HCT116 (cell line): Measurements from ENCODE around the gene ST7. TPM values are rescaled to one million over a fixed set of nuclear protein-coding genes. Genes with fewer than 3 reads are reported as not detected.

Experiments
- ATAC-seq: fragments of 200-7000 bp; cut with Tn5 transposase; 2 replicates; pipeline ENCODE4 v1.9.1; 2020; ENCODE audit warnings: mild to moderate bottlenecking, moderate library complexity
- BruUV-seq: library from RNA; stranded (reverse); fragments of 400-500 nt; replicated peaks from 2 replicates; lab custom pipeline; 2021; lab: Mats Ljungman, UMichigan
- CTCF ChIA-PET: fragments of 300-600 bp; sonication (Branson Sonifier 250); formaldehyde crosslinking; loops from one replicate; lab custom pipeline; 2021; ENCODE audit warnings: antibody characterized with exemption; lab: Charles Lee
- POLR2A ChIA-PET: fragments of 300-600, 350-600 bp; sonication (Branson Sonifier 250); formaldehyde crosslinking; loops from one replicate; lab custom pipeline; 2021; ENCODE audit warnings: antibody characterized with exemption; lab: Charles Lee
- RAD21 ChIA-PET, 2 experiments: fragments of 300-600 bp; sonication (Branson Sonifier 250); formaldehyde crosslinking; loops; one replicate each; lab custom pipeline; 2023; ENCODE audit warnings: low total read pairs in 2 of 2; ENCODE audit not compliant: uncharacterized antibody in 2 of 2, unreplicated experiment in 2 of 2, low non-redundant PET in 1 of 2; lab: Charles Lee
- DNase-seq: peaks from one replicate; pipeline ENCODE4 v3.0.0-alpha.2; 2010; ENCODE audit warnings: low read depth, low spot score
- H2AFZ ChIP-seq: fragments of 200-600 bp; shearing (Covaris generic), sonication (generic); 2 replicates; pipeline ENCODE4 v1.6.1; 2017; ENCODE audit warnings: low read depth, mixed run types, mixed read lengths, antibody characterized with exemption, low read length; ENCODE audit not compliant: poor library complexity, severe bottlenecking
- H3K27ac ChIP-seq: 2 replicates; pipeline ENCODE4 v1.5.1; 2012; ENCODE audit warnings: low read depth, low read length
- H3K27me3 ChIP-seq: fragments of 200-600 bp; sonication (generic); 2 replicates; pipeline ENCODE4 v1.6.1; 2016; ENCODE audit warnings: mixed run types, low read length, mixed read lengths; ENCODE audit not compliant: insufficient read depth
- H3K36me3 ChIP-seq, 2 experiments: fragments of 200-500 bp in 1 of 2; fragments of 200-600 bp in 1 of 2; sonication (Bioruptor generic) in 1 of 2; sonication (generic) in 1 of 2; 2 replicates each; pipeline versions ENCODE4 v1.5.1 to v1.6.1; 2014 to 2016; ENCODE audit warnings: low read length in 2 of 2, inconsistent platforms in 1 of 2, mixed read lengths in 1 of 2, mixed run types in 1 of 2; ENCODE audit not compliant: insufficient read depth in 2 of 2, control insufficient read depth in 1 of 2
- H3K4me1 ChIP-seq, 2 experiments: fragments of 200-600 bp in 1 of 2; sonication (generic) in 1 of 2; 2 replicates each; pipeline versions ENCODE4 v1.5.1 to v1.6.1; 2012 to 2017; ENCODE audit warnings: low read length in 2 of 2, inconsistent platforms in 1 of 2, mild to moderate bottlenecking in 1 of 2, mixed read lengths in 1 of 2, mixed run types in 1 of 2, moderate library complexity in 1 of 2; ENCODE audit not compliant: insufficient read depth in 2 of 2, control insufficient read depth in 1 of 2
- H3K4me2 ChIP-seq: fragments of 200-600 bp; sonication (generic); 2 replicates; pipeline ENCODE4 v1.6.1; 2017; ENCODE audit warnings: mixed run types, low read length, mixed read lengths
- H3K4me3 ChIP-seq, 2 experiments: fragments of 200-600 bp in 1 of 2; sonication (generic) in 1 of 2; replicated peaks in 1 of 2; 2 replicates each; pipeline ENCODE4 v1.5.1; 2011 to 2016; ENCODE audit warnings: low read length in 2 of 2, control low read depth in 1 of 2, low read depth in 1 of 2, mild to moderate bottlenecking in 1 of 2, mixed read lengths in 1 of 2, mixed run types in 1 of 2
- H3K79me2 ChIP-seq: fragments of 200-600 bp; sonication (generic); 2 replicates; pipeline ENCODE4 v1.6.1; 2017; ENCODE audit warnings: mild to moderate bottlenecking, mixed run types, low read length, moderate library complexity, mixed read lengths; ENCODE audit not compliant: insufficient read depth
- H3K9ac ChIP-seq: fragments of 200-600 bp; sonication (generic); 2 replicates; pipeline ENCODE4 v1.6.1; 2016; ENCODE audit warnings: low read length, mixed read lengths
- H3K9me2 ChIP-seq: fragments of 200-600 bp; sonication (generic), shearing (Covaris generic); 2 replicates; pipeline ENCODE4 v1.6.1; 2017; ENCODE audit warnings: mixed run types, mild to moderate bottlenecking, moderate library complexity; ENCODE audit not compliant: insufficient read depth
- H3K9me3 ChIP-seq, 2 experiments: fragments of 200-500 bp in 1 of 2; fragments of 200-600 bp in 1 of 2; sonication (Bioruptor generic) in 1 of 2; sonication (generic) in 1 of 2; 2 replicates each; pipeline ENCODE4 v1.6.1; 2014 to 2017; ENCODE audit warnings: low read length in 2 of 2, mixed read lengths in 2 of 2, inconsistent platforms in 1 of 2, low read depth in 1 of 2, mild to moderate bottlenecking in 1 of 2, mixed run types in 1 of 2, moderate library complexity in 1 of 2; ENCODE audit not compliant: control insufficient read depth in 1 of 2, insufficient read depth in 1 of 2
- H4K20me1 ChIP-seq: fragments of 200-600 bp; sonication (generic), shearing (Covaris generic); 2 replicates; pipeline ENCODE4 v1.6.1; 2017; ENCODE audit warnings: mixed run types, mild to moderate bottlenecking, moderate library complexity; ENCODE audit not compliant: insufficient read depth
- ATF3 ChIP-seq: IDR thresholded peaks from 2 replicates; pipeline ENCODE4 v1.6.1; 2012
- CBX3 ChIP-seq: IDR thresholded peaks from 2 replicates; pipeline ENCODE4 v1.6.1; 2012; ENCODE audit warnings: low read depth
- CEBPB ChIP-seq: IDR thresholded peaks from 2 replicates; pipeline ENCODE4 v1.6.1; 2012; ENCODE audit warnings: low read depth
- EGR1 ChIP-seq: IDR thresholded peaks from 2 replicates; pipeline ENCODE4 v1.6.1; 2012; ENCODE audit warnings: low read depth
- ELF1 ChIP-seq: IDR thresholded peaks from 2 replicates; pipeline ENCODE4 v1.6.1; 2012; ENCODE audit warnings: low read depth, borderline replicate concordance
- EZH2 ChIP-seq: fragments of 200-600 bp; sonication (generic); IDR thresholded peaks from 2 replicates; pipeline ENCODE4 v1.6.1; 2017; ENCODE audit warnings: antibody characterized with exemption, mixed run types
- EZH2phosphoT487 ChIP-seq: fragments of 200-600 bp; IDR thresholded peaks from 2 replicates; pipeline ENCODE4 v1.6.1; 2018; ENCODE audit warnings: antibody characterized with exemption, borderline replicate concordance
- MAX ChIP-seq: IDR thresholded peaks from 2 replicates; pipeline ENCODE4 v1.6.1; 2012
- POLR2AphosphoS5 ChIP-seq: IDR thresholded peaks from 2 replicates; pipeline ENCODE4 v1.6.1; 2011; ENCODE audit warnings: mild to moderate bottlenecking, low read depth, low read length, moderate library complexity
- REST ChIP-seq: IDR thresholded peaks from 2 replicates; pipeline ENCODE4 v1.6.1; 2012; ENCODE audit warnings: low read depth
- SIN3A ChIP-seq: IDR thresholded peaks from 2 replicates; pipeline ENCODE4 v1.6.1; 2012; ENCODE audit warnings: low read depth
- SP1 ChIP-seq: IDR thresholded peaks from 2 replicates; pipeline ENCODE4 v1.6.1; 2012; ENCODE audit warnings: low read depth
- TCF7L2 ChIP-seq: IDR thresholded peaks from 2 replicates; pipeline ENCODE4 v1.7.0; 2011; ENCODE audit warnings: borderline replicate concordance, inconsistent platforms; ENCODE audit not compliant: insufficient read depth, insufficient read length; ENCODE audit errors: extremely low read depth
- ZNF274 ChIP-seq: fragments of 200-500 bp; sonication (Bioruptor generic); IDR thresholded peaks from 2 replicates; pipeline ENCODE4 v1.6.1; 2014; ENCODE audit warnings: mild to moderate bottlenecking, low read depth, low read length, inconsistent platforms
- intact Hi-C: fragments of 100-400 bp; cut with micrococcal nuclease; formaldehyde crosslinking; loops from 2 replicates; pipeline ENCODE4 v1.10.0; 2022
- total RNA-seq: library from RNA; stranded (reverse); gene quantifications from one replicate; pipeline ENCODE4 v1.2.1, GENCODE V29; 2021; ENCODE audit not compliant: unreplicated experiment

ST7 gene
- total RNA-seq, 1 experiment from 2014 or later, result 12.6 TPM

GRCh38 chr7:117010375-117011133, 57.3 kb downstream of the ST7 start:
- Histone ChIP-seq H3K4me3 (no peak overlapping the region), H3K9me3 (no peaks in the 10 kb centered on the region), H3K9ac (no peak overlapping the region), H3K36me3 (no peaks in the 10 kb centered on the region), H4K20me1 (no peaks in the 10 kb centered on the region), H3K4me2 (no peak overlapping the region), H3K9me2 (no peaks in the 10 kb centered on the region), H2AFZ (no peak overlapping the region), H3K4me1 (peaks cover 0 to 4% of the 10 kb centered on the region in 2 experiments; a peak in 1 of 4 replicates), H3K27ac (no peak overlapping the region), H3K27me3 (no peaks in the 10 kb centered on the region), H3K79me2 (no peaks in the 10 kb centered on the region)
- intact Hi-C loops, result no loop called here
- no TSS peak for BruUV-seq
- RAD21 ChIA-PET, result no interaction called here
- POLR2A ChIA-PET, result no interaction called here
- TF ChIP-seq EZH2phosphoT487, result no peak
- no peak for TF ChIP-seq ATF3
- no peak for TF ChIP-seq POLR2AphosphoS5
- TF ChIP-seq EZH2, result no peak
- TF ChIP-seq SIN3A, result no peak
- TF ChIP-seq CEBPB, result no peak
- TF ChIP-seq SP1, result no peak
- no peak for TF ChIP-seq CBX3
- TF ChIP-seq ELF1, result no peak
- TF ChIP-seq EGR1, result no peak
- TF ChIP-seq ZNF274, result no peak
- TF ChIP-seq MAX, result no peak
- TF ChIP-seq REST, result no peak
- no peak for TF ChIP-seq TCF7L2
- CTCF ChIA-PET, result interaction anchor here (1.2 to 1.8 kb wide), 2 partner anchors 22 to 26 kb away, joined by 4 to 5 read pairs; no protein-coding TSS in a partner anchor
- DNase-seq, result no peak
- ATAC-seq, result no peak
